B cell (primary cell): ENCODE data around the gene TSGA10. TPM values are rescaled to one million over a fixed set of nuclear protein-coding genes. Genes with fewer than 3 reads are reported as not detected.

ENCODE experiments used
- ATAC-seq: fragments of 200-7000 bp; cut with Tn5 transposase; one replicate; pipeline ENCODE4 v1.10.0; 2021; ENCODE audit warnings: low read depth, mild to moderate bottlenecking, moderate number of reproducible peaks, moderate library complexity
- CTCF ChIA-PET: fragments of 350-600 bp; sonication (Branson Sonifier 250); formaldehyde crosslinking; loops from one replicate; lab custom pipeline; 2021; ENCODE audit warnings: antibody characterized with exemption, inconsistent platforms; lab: Charles Lee
- POLR2A ChIA-PET: fragments of 350-600 bp; sonication (Branson Sonifier 250); formaldehyde crosslinking; loops from one replicate; lab custom pipeline; 2021; ENCODE audit warnings: antibody characterized with exemption; lab: Charles Lee
- DNase-seq: peaks from one replicate; pipeline ENCODE4 v3.0.0; 2013
- H2AFZ ChIP-seq: 2 replicates; pipeline ENCODE4 v1.6.1; 2012; ENCODE audit warnings: mild to moderate bottlenecking, low read depth, low read length; ENCODE audit not compliant: insufficient read depth, poor library complexity, severe bottlenecking
- H3K27ac ChIP-seq, 2 donors: 1 replicate in 1 of 2; 2 replicates in 1 of 2; pipeline ENCODE4 v1.5.1; 2012 to 2013; ENCODE audit warnings: low read length in 2 of 2, mild to moderate bottlenecking in 2 of 2, moderate library complexity in 1 of 2
- H3K27me3 ChIP-seq, 4 experiments: fragments of 200-600 bp in 1 of 4; sonication (generic) in 1 of 4; replicated peaks in 1 of 4; 1 replicate in 2 of 4; 2 replicates in 2 of 4; pipeline versions ENCODE4 v1.6.1 to v1.7.0; 2013 to 2016; ENCODE audit warnings: low read length in 3 of 4, mild to moderate bottlenecking in 2 of 4, mixed read lengths in 1 of 4, moderate library complexity in 1 of 4; ENCODE audit not compliant: insufficient read depth in 4 of 4, control insufficient read depth in 3 of 4; ENCODE audit errors: control extremely low read depth in 1 of 4
- H3K36me3 ChIP-seq, 2 experiments: replicated peaks in 1 of 2; 1 replicate in 1 of 2; 2 replicates in 1 of 2; pipeline versions ENCODE4 v1.6.1 to v1.7.1; 2013; ENCODE audit warnings: low read length in 1 of 2; ENCODE audit not compliant: insufficient read depth in 2 of 2, control insufficient read depth in 1 of 2; ENCODE audit errors: control extremely low read depth in 1 of 2, extremely low read depth in 1 of 2
- H3K4me1 ChIP-seq, 2 donors: fragments of 200-600 bp in 1 of 2; sonication (generic) in 1 of 2; 1 replicate in 1 of 2; 2 replicates in 1 of 2; pipeline versions ENCODE4 v1.5.1 to v1.6.1; 2013 to 2017; ENCODE audit warnings: low read length in 2 of 2; ENCODE audit not compliant: control insufficient read depth in 2 of 2, insufficient read depth in 2 of 2
- H3K4me2 ChIP-seq: replicated peaks from 2 replicates; pipeline ENCODE3; 2012; ENCODE audit warnings: mild to moderate bottlenecking, low read depth, low read length; ENCODE audit not compliant: poor library complexity, severe bottlenecking
- H3K4me3 ChIP-seq, 5 experiments: fragments of 200-600 bp in 1 of 5; sonication (generic) in 1 of 5; 1 replicate in 3 of 5; 2 replicates in 2 of 5; pipeline versions ENCODE4 v1.5.1 to v1.7.0; 2011 to 2016; ENCODE audit warnings: low read length in 4 of 5, mild to moderate bottlenecking in 4 of 5, low read depth in 2 of 5, control low read depth in 1 of 5, moderate library complexity in 1 of 5; ENCODE audit not compliant: insufficient read depth in 1 of 5; ENCODE audit errors: control extremely low read depth in 1 of 5, extremely low read depth in 1 of 5
- H3K79me2 ChIP-seq: fragments of 200-600 bp; sonication (generic); one replicate; pipeline ENCODE4 v1.6.0; 2016; ENCODE audit warnings: low read length; ENCODE audit not compliant: control insufficient read depth, insufficient read depth
- H3K9ac ChIP-seq: fragments of 200-600 bp; sonication (generic); 2 replicates; pipeline ENCODE4 v1.6.1; 2017; ENCODE audit warnings: mild to moderate bottlenecking, low read length, moderate library complexity
- H3K9me3 ChIP-seq, 3 donors: one replicate each; pipeline versions ENCODE4 v1.6.1 to v1.7.1; 2013; ENCODE audit warnings: low read length in 2 of 3; ENCODE audit not compliant: control insufficient read depth in 2 of 3, insufficient read depth in 1 of 3; ENCODE audit errors: control extremely low read depth in 1 of 3
- H4K20me1 ChIP-seq: 2 replicates; pipeline ENCODE4 v1.6.0; 2012; ENCODE audit warnings: mild to moderate bottlenecking, low read length; ENCODE audit not compliant: insufficient read depth, control insufficient read depth, poor library complexity, severe bottlenecking
- H3K27ac Mint-ChIP-seq: one replicate; pipeline ENCODE4 v1.8.0; 2021; ENCODE audit warnings: mixed read lengths
- H3K27me3 Mint-ChIP-seq: one replicate; pipeline ENCODE4 v1.8.0; 2021; ENCODE audit warnings: mixed read lengths
- H3K4me1 Mint-ChIP-seq: one replicate; pipeline ENCODE4 v1.8.0; 2021; ENCODE audit warnings: mixed read lengths
- H3K4me3 Mint-ChIP-seq: one replicate; pipeline ENCODE4 v1.8.0; 2021; ENCODE audit warnings: mixed read lengths
- H3K9me3 Mint-ChIP-seq: one replicate; pipeline ENCODE4 v1.8.0; 2022; ENCODE audit warnings: mixed read lengths; ENCODE audit not compliant: insufficient read depth
- CTCF ChIP-seq: fragments of 200-600 bp; IDR thresholded peaks from one replicate; pipeline ENCODE4 v1.8.0; 2022; ENCODE audit warnings: antibody characterized with exemption, mild to moderate bottlenecking
- EZH2 ChIP-seq: IDR thresholded peaks from 2 replicates; pipeline ENCODE4 v1.6.1; 2012; ENCODE audit warnings: borderline replicate concordance, low read depth, mild to moderate bottlenecking, moderate library complexity, low read length; ENCODE audit not compliant: insufficient read depth, poor library complexity, severe bottlenecking
- WGBS: methylation state at CpG from one replicate; pipeline ENCODE4 v1.1.5; 2013; ENCODE audit warnings: missing lambda C conversion rate; ENCODE audit not compliant: insufficient coverage; 5-methylcytosine and 5-hydroxymethylcytosine counted together
- intact Hi-C: fragments of 100-400 bp; cut with micrococcal nuclease; formaldehyde crosslinking; loops from one replicate; pipeline ENCODE4 v1.10.0; 2022
- polyA plus RNA-seq: library from polyadenylated mRNA; depleted of rRNA; stranded (reverse); fragments of >200 nt; gene quantifications from 2 replicates; pipeline ENCODE4 v1.2.3, GENCODE V29; 2012
- total RNA-seq, 2 donors: library from RNA; stranded (reverse); fragments of 120-200 nt in 1 of 2; gene quantifications; 1 replicate in 1 of 2; 2 replicates in 1 of 2; pipeline versions ENCODE4 v1.2.3 to v1.2.4, GENCODE V29; 2013 to 2022

The TSGA10 gene
- total and polyA plus RNA-seq, 2 donors (not counting 1 experiment from before 2014, with no cell fraction given), result 4.6 to 39.6 TPM

- DNase-seq, result no peak
- no peak for ATAC-seq
Observed at GRCh38 chr2:99072551-99072950, 82.2 kb downstream of the TSGA10 start.

More at GRCh38 chr2:99072551-99072950, 82.2 kb downstream of the TSGA10 start:
- Histone ChIP-seq H3K4me3 (no peak overlapping the region), H3K9ac (no peak overlapping the region), H3K27me3 (no peaks in the 10 kb centered on the region), H4K20me1 (no peaks in the 10 kb centered on the region), H3K27ac (no peak overlapping the region), H3K4me2 (no peak overlapping the region), H3K79me2 (no peaks in the 10 kb centered on the region), H3K36me3 (no peaks in the 10 kb centered on the region), H2AFZ (no peak overlapping the region), H3K4me1 (no peaks in the 10 kb centered on the region), H3K9me3 (no peaks in the 10 kb centered on the region)
- TF ChIP-seq CTCF (no peak), EZH2 (no peak)
- intact Hi-C loops, result no loop called here
- CTCF ChIA-PET, result no interaction called here
- WGBS, result 91% methylated on average over 1 of the region's 1 CpG
- no peaks in the 10 kb centered on the region for H3K27me3 Mint-ChIP-seq
- no peaks in the 10 kb centered on the region for H3K9me3 Mint-ChIP-seq
- no peak overlapping the region for H3K27ac Mint-ChIP-seq
- no peak overlapping the region for H3K4me3 Mint-ChIP-seq
- POLR2A ChIA-PET, result no interaction called here
- H3K4me1 Mint-ChIP-seq, result no peaks in the 10 kb centered on the region
